ENCODE measurements around the gene USP17L18. TPM values are rescaled to one million over a fixed set of nuclear protein-coding genes. Genes with fewer than 3 reads are reported as not detected.
"Not testable (repeated sequence)": the region's sequence is repeated elsewhere in the genome, so short reads cannot be mapped to it uniquely, and the experiment has no call there.

Gene USP17L18
- polyA plus RNA-seq, 1 donor (not counting 4 experiments of a cell fraction or from before 2014, with no cell fraction given) = not detected

- H3K4me1 ChIP-seq (ENCODE audit: control insufficient read depth, extremely low read depth, insufficient read depth, low read length); H3K4me2 ChIP-seq (ENCODE audit: control insufficient read depth, extremely low read depth, insufficient read depth, low read depth, low read length); H3K9ac ChIP-seq (ENCODE audit: control insufficient read depth, extremely low read depth, insufficient read depth, low read length); dilution Hi-C loops (cut with MboI; ENCODE audit: extremely low pct_ligation_motif_present, low sequenced_read_pairs); DNase-seq (ENCODE audit: low read depth, low spot score); H2AFZ ChIP-seq (ENCODE audit: control insufficient read depth, low read length); H3K4me3 ChIP-seq (ENCODE audit: control insufficient read depth in 2 of 3, extremely low read depth in 1 of 3, insufficient read depth in 2 of 3, low read depth in 1 of 3, low read length in 3 of 3); H3K9me1 ChIP-seq (ENCODE audit: control insufficient read depth, extremely low read depth, insufficient read depth, low read length); FAIRE-seq; H3K9me3 ChIP-seq (ENCODE audit: control insufficient read depth, low read depth, low read length); H3K27me3 ChIP-seq (ENCODE audit: control insufficient read depth, extremely low read depth, insufficient read depth, low read length); H3K27ac ChIP-seq (ENCODE audit: control insufficient read depth, insufficient read depth, low read length); H4K20me1 ChIP-seq (ENCODE audit: control insufficient read depth, extremely low read depth, insufficient read depth, low read length); H3K79me2 ChIP-seq (ENCODE audit: control insufficient read depth, insufficient read depth, low read length); H3K36me3 ChIP-seq (ENCODE audit: control insufficient read depth in 2 of 2, extremely low read depth in 1 of 2, insufficient read depth in 2 of 2, low read length in 2 of 2): not testable (repeated sequence)
Observed at GRCh38 chr4:9243579-9243978, 4.9 kb upstream of the USP17L18 start, which contains the start of gene USP17L17. USP17L17 (plus strand) TSS chr4:9243879; CDS start chr4:9243879, 0 bp downstream.

DNA sequence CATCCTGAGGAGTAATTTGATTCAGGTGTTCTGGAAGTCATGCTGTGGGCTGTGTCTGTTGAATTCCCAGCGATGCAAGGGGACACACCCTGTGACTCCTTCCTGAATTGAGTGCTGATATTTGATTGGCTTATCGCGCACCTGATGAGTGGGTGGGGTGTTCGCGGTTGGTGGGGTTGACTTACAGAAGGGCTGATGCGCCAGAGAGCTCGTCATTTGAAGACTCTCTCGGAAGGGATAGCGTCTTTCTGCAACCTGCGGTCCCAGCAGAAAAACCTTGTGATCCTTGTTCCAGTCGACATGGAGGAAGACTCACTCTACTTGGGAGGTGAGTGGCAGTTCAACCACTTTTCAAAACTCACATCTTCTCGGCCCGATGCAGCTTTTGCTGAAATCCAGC lies 4.6 kb downstream of the USP17L18 start, which contains the start of gene USP17L19:
Gene USP17L19, plus strand, starts transcription at position 301 of the 400 bp plus-strand sequence. Its CDS starts 0 bp downstream, at position 301.
- H3K36me3 ChIP-seq (ENCODE audit: control insufficient read depth in 2 of 2, extremely low read depth in 1 of 2, insufficient read depth in 2 of 2, low read length in 2 of 2); H3K9me3 ChIP-seq (ENCODE audit: control insufficient read depth, low read depth, low read length); H3K9me1 ChIP-seq (ENCODE audit: control insufficient read depth, extremely low read depth, insufficient read depth, low read length); H4K20me1 ChIP-seq (ENCODE audit: control insufficient read depth, extremely low read depth, insufficient read depth, low read length); H3K79me2 ChIP-seq (ENCODE audit: control insufficient read depth, insufficient read depth, low read length); H3K27ac ChIP-seq (ENCODE audit: control insufficient read depth, insufficient read depth, low read length); dilution Hi-C loops (cut with MboI; ENCODE audit: extremely low pct_ligation_motif_present, low sequenced_read_pairs); H2AFZ ChIP-seq (ENCODE audit: control insufficient read depth, low read length); H3K4me3 ChIP-seq (ENCODE audit: control insufficient read depth in 2 of 3, extremely low read depth in 1 of 3, insufficient read depth in 2 of 3, low read depth in 1 of 3, low read length in 3 of 3); H3K27me3 ChIP-seq (ENCODE audit: control insufficient read depth, extremely low read depth, insufficient read depth, low read length); FAIRE-seq; DNase-seq (ENCODE audit: low read depth, low spot score); H3K9ac ChIP-seq (ENCODE audit: control insufficient read depth, extremely low read depth, insufficient read depth, low read length); H3K4me2 ChIP-seq (ENCODE audit: control insufficient read depth, extremely low read depth, insufficient read depth, low read depth, low read length); H3K4me1 ChIP-seq (ENCODE audit: control insufficient read depth, extremely low read depth, insufficient read depth, low read length): not testable (repeated sequence)

DNA sequence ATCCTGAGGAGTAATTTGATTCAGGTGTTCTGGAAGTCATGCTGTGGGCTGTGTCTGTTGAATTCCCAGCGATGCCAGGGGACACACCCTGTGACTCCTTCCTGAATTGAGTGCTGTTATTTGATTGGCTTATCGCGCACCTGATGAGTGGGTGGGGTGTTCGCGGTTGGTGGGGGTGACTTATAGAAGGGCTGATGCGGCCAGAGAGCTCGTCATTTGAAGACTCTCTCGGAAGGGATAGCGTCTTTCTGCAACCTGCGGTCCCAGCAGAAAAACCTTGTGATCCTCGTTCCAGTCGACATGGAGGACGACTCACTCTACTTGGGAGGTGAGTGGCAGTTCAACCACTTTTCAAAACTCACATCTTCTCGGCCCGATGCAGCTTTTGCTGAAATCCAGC lies 9.4 kb downstream of the USP17L18 start, which contains the start of gene USP17L20:
Gene USP17L20, plus strand, starts transcription at position 301 of the 400 bp plus-strand sequence. Its CDS starts 0 bp downstream, at position 301.
- H3K4me1 ChIP-seq (ENCODE audit: control insufficient read depth, extremely low read depth, insufficient read depth, low read length) = not testable (repeated sequence)

GRCh38 chr4:9262572-9262971 lies 14.1 kb downstream of the USP17L18 start, which contains the start of gene USP17L21:
USP17L21 (plus strand) TSS chr4:9262872; CDS start chr4:9262872, 0 bp downstream.
- H3K4me1 ChIP-seq (ENCODE audit: control insufficient read depth, extremely low read depth, insufficient read depth, low read length); H2AFZ ChIP-seq (ENCODE audit: control insufficient read depth, low read length); H3K4me2 ChIP-seq (ENCODE audit: control insufficient read depth, extremely low read depth, insufficient read depth, low read depth, low read length); H3K4me3 ChIP-seq (ENCODE audit: control insufficient read depth in 2 of 3, extremely low read depth in 1 of 3, insufficient read depth in 2 of 3, low read depth in 1 of 3, low read length in 3 of 3); H3K9ac ChIP-seq (ENCODE audit: control insufficient read depth, extremely low read depth, insufficient read depth, low read length); H3K9me1 ChIP-seq (ENCODE audit: control insufficient read depth, extremely low read depth, insufficient read depth, low read length); DNase-seq (ENCODE audit: low read depth, low spot score); H3K27ac ChIP-seq (ENCODE audit: control insufficient read depth, insufficient read depth, low read length); H3K36me3 ChIP-seq (ENCODE audit: control insufficient read depth in 2 of 2, extremely low read depth in 1 of 2, insufficient read depth in 2 of 2, low read length in 2 of 2); H3K9me3 ChIP-seq (ENCODE audit: control insufficient read depth, low read depth, low read length); H4K20me1 ChIP-seq (ENCODE audit: control insufficient read depth, extremely low read depth, insufficient read depth, low read length); H3K79me2 ChIP-seq (ENCODE audit: control insufficient read depth, insufficient read depth, low read length); H3K27me3 ChIP-seq (ENCODE audit: control insufficient read depth, extremely low read depth, insufficient read depth, low read length); FAIRE-seq; dilution Hi-C loops (cut with MboI; ENCODE audit: extremely low pct_ligation_motif_present, low sequenced_read_pairs): not testable (repeated sequence)

More for the DNA sequence above, 9.4 kb downstream of the USP17L18 start, which contains the start of gene USP17L20:
- H3K9ac ChIP-seq (ENCODE audit: control insufficient read depth, extremely low read depth, insufficient read depth, low read length); H3K36me3 ChIP-seq (ENCODE audit: control insufficient read depth in 2 of 2, extremely low read depth in 1 of 2, insufficient read depth in 2 of 2, low read length in 2 of 2); H3K79me2 ChIP-seq (ENCODE audit: control insufficient read depth, insufficient read depth, low read length); H3K4me2 ChIP-seq (ENCODE audit: control insufficient read depth, extremely low read depth, insufficient read depth, low read depth, low read length); H3K4me3 ChIP-seq (ENCODE audit: control insufficient read depth in 2 of 3, extremely low read depth in 1 of 3, insufficient read depth in 2 of 3, low read depth in 1 of 3, low read length in 3 of 3); dilution Hi-C loops (cut with MboI; ENCODE audit: extremely low pct_ligation_motif_present, low sequenced_read_pairs); H2AFZ ChIP-seq (ENCODE audit: control insufficient read depth, low read length); H3K27ac ChIP-seq (ENCODE audit: control insufficient read depth, insufficient read depth, low read length); H4K20me1 ChIP-seq (ENCODE audit: control insufficient read depth, extremely low read depth, insufficient read depth, low read length); FAIRE-seq; H3K9me1 ChIP-seq (ENCODE audit: control insufficient read depth, extremely low read depth, insufficient read depth, low read length); H3K27me3 ChIP-seq (ENCODE audit: control insufficient read depth, extremely low read depth, insufficient read depth, low read length); H3K9me3 ChIP-seq (ENCODE audit: control insufficient read depth, low read depth, low read length); DNase-seq (ENCODE audit: low read depth, low spot score): not testable (repeated sequence)

GRCh38 chr4:9267319-9267718 lies 18.9 kb downstream of the USP17L18 start, which contains the start of gene USP17L22:
USP17L22 (plus strand) TSS chr4:9267619; CDS start chr4:9267619, 0 bp downstream.
- H3K79me2 ChIP-seq (ENCODE audit: control insufficient read depth, insufficient read depth, low read length); H4K20me1 ChIP-seq (ENCODE audit: control insufficient read depth, extremely low read depth, insufficient read depth, low read length); H3K27ac ChIP-seq (ENCODE audit: control insufficient read depth, insufficient read depth, low read length); H3K9me3 ChIP-seq (ENCODE audit: control insufficient read depth, low read depth, low read length); H3K9ac ChIP-seq (ENCODE audit: control insufficient read depth, extremely low read depth, insufficient read depth, low read length); dilution Hi-C loops (cut with MboI; ENCODE audit: extremely low pct_ligation_motif_present, low sequenced_read_pairs); H3K4me1 ChIP-seq (ENCODE audit: control insufficient read depth, extremely low read depth, insufficient read depth, low read length); H3K4me3 ChIP-seq (ENCODE audit: control insufficient read depth in 2 of 3, extremely low read depth in 1 of 3, insufficient read depth in 2 of 3, low read depth in 1 of 3, low read length in 3 of 3); H3K9me1 ChIP-seq (ENCODE audit: control insufficient read depth, extremely low read depth, insufficient read depth, low read length); H3K27me3 ChIP-seq (ENCODE audit: control insufficient read depth, extremely low read depth, insufficient read depth, low read length); H2AFZ ChIP-seq (ENCODE audit: control insufficient read depth, low read length); H3K36me3 ChIP-seq (ENCODE audit: control insufficient read depth in 2 of 2, extremely low read depth in 1 of 2, insufficient read depth in 2 of 2, low read length in 2 of 2); FAIRE-seq; H3K4me2 ChIP-seq (ENCODE audit: control insufficient read depth, extremely low read depth, insufficient read depth, low read depth, low read length); DNase-seq (ENCODE audit: low read depth, low spot score): not testable (repeated sequence)
